Epithelial cell of esophagus (primary cell): ENCODE measurements around the gene PTPN6.

ENCODE experiments used
- DNase-seq: peaks from one replicate; pipeline ENCODE4 v3.0.0; 2010; ENCODE audit warnings: low read depth
- H3K4me3 ChIP-seq: 2 replicates; pipeline ENCODE4 v1.5.1; 2011; ENCODE audit warnings: mild to moderate bottlenecking, low read length, control low read depth
- TF ChIP-seq, protein P1 (sequence below): IDR thresholded peaks from 2 replicates; pipeline ENCODE4 v1.5.1; 2011; ENCODE audit warnings: low read depth, mild to moderate bottlenecking, low read length, control low read depth, inconsistent platforms; ENCODE audit not compliant: insufficient read depth; ENCODE audit errors: missing control alignments

The PTPN6 gene

DNA sequence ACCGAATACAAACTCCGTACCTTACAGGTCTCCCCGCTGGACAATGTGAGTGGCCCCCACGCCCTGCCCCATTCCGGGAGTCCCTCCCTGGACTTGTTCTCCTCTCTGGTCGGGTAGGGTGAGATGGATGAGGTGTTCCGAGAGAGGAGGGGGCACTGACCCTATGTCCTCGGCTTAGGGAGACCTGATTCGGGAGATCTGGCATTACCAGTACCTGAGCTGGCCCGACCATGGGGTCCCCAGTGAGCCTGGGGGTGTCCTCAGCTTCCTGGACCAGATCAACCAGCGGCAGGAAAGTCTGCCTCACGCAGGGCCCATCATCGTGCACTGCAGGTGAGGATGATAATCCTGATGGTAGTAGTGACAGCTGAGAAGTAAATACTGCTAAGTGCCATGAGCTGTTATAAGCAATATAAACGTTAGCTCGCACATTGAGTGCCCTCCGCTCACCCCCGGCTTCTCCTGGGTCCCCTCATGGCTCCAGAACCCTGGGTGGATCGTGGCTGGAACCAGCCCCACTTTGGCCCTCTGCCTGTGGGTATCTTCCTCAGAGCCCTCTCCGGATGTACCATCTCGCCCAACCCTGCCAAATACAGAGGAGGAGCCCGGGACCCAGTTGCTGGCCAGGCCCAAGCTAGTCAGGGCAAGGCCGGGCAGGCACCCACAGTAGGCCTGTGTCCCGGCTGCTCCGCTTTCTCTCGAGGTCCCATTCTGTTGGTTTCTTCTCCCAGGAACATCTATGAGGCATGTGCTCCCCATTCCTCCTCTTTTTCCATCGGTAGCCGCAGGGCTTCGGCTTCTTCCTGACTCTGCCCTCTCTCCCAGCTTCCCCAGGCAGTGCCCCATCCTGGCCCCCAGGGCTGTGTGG, 6.8 kb downstream of the PTPN6 start:
- TF ChIP-seq, protein P1, sequence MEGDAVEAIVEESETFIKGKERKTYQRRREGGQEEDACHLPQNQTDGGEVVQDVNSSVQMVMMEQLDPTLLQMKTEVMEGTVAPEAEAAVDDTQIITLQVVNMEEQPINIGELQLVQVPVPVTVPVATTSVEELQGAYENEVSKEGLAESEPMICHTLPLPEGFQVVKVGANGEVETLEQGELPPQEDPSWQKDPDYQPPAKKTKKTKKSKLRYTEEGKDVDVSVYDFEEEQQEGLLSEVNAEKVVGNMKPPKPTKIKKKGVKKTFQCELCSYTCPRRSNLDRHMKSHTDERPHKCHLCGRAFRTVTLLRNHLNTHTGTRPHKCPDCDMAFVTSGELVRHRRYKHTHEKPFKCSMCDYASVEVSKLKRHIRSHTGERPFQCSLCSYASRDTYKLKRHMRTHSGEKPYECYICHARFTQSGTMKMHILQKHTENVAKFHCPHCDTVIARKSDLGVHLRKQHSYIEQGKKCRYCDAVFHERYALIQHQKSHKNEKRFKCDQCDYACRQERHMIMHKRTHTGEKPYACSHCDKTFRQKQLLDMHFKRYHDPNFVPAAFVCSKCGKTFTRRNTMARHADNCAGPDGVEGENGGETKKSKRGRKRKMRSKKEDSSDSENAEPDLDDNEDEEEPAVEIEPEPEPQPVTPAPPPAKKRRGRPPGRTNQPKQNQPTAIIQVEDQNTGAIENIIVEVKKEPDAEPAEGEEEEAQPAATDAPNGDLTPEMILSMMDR: no peak
- H3K4me3 ChIP-seq: no peak overlapping the region
- no peak for DNase-seq

DNA sequence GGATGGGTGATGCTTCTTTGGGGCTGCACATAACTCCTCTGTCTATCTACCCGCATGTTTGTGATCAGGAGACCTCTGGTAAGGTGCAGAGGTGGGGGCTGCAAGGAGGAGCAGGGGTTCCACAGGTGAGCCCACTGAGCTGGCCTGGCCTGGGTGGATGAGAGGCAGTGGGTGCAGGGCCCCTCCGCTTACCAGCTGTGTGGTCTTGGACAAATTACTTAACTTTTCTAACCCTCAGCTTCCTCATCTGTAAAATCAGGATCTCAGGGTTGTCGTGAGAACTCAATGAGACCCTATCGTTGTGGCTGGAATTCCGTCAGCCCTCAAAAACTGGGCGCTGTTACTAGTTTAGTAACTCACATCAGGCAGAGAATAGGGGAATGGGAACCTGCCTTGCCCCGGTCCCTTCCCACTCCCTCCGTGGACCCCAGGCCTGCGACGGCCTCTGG, 7.5 kb downstream of the PTPN6 start:
- no peak for DNase-seq
- TF ChIP-seq, protein P1: no peak
- no peak overlapping the region for H3K4me3 ChIP-seq

GRCh38 chr12:6959058-6959804, 8.1 kb downstream of the PTPN6 start:
- no peak overlapping the region for H3K4me3 ChIP-seq

DNA sequence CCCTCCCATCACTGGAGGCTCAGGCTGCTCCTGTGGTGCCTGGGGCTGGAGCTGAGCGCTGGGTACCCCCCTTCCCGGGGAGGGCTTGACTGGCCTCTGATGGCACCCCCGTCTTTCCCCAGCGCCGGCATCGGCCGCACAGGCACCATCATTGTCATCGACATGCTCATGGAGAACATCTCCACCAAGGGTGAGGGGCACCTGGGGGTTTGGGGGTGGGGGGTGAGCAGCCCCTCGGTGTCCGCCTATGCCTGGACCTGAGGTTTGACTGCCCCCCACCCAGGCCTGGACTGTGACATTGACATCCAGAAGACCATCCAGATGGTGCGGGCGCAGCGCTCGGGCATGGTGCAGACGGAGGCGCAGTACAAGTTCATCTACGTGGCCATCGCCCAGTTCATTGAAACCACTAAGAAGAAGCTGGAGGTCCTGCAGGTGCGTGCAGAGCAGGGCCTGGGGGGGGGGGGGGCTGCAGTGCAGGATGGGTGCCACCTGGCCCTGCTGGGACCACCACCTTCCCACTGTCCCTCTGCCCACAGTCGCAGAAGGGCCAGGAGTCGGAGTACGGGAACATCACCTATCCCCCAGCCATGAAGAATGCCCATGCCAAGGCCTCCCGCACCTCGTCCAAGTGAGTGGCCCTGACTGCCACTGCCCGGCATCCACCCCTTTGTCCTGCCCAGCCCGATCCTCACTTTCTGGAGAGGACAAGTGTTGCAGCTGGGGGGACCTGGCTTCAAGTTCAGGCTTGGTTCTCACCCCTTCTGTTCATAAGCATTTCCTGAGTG, 8.8 kb downstream of the PTPN6 start:
- H3K4me3 ChIP-seq: no peak overlapping the region
- DNase-seq: no peak
- TF ChIP-seq, protein P1: no peak

More at GRCh38 chr12:6959058-6959804, 8.1 kb downstream of the PTPN6 start:
- TF ChIP-seq, protein P1: no peak
- no peak for DNase-seq

- no peak for DNase-seq
- TF ChIP-seq, protein P1: peak; percentile 6
- H3K4me3 ChIP-seq: no peak overlapping the region
Measured at GRCh38 chr12:6960593-6961277, 9.6 kb downstream of the PTPN6 start.

DNA sequence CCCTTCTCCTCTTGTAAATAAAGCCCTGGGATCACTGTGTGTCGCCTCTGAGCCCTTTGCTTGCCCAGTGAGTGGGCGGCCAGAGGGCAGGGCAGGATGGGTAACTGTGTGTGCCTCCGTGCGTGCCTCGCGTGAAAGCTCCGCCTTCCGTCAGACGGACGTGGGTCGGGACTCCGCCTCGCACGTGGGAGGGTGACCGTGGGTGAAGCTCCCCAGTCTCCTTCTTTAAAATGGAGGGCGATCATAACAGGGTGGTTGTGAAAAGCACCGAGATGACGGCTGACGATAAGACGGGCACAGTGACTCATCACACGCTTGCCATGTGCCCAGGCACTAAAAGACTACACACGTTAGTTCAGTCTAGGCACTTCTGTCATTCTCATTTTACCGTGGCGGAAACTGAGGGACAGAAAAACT, 10.1 kb downstream of the PTPN6 start:
- no peak overlapping the region for H3K4me3 ChIP-seq
- peak; percentile 76 for DNase-seq
- TF ChIP-seq, protein P1: no peak
